ENCODE measurements around the gene CLDN14. TPM values are rescaled to one million over a fixed set of nuclear protein-coding genes. Genes with fewer than 3 reads are reported as not detected.

The CLDN14 gene
- polyA plus RNA-seq, 1 experiment: not detected

DNA sequence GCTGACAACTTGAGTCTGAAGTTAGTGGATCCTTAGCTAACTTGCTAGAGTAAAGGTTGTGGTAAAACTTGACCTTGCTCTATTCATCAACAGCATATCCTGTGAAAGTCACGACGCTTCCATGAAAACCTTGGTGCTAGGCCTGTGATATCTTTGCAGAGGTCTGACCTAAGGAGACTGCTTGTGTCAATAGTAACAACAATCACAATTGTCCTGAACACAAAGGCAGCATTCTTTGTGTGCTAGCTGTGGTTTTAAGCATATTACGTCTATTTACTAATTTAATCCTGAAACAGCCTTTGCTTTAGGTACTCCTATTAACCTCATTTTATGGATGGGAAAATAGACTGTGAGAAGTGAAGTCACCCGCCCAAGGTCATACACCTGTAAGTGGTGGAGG lies 2.8 kb upstream of the CLDN14 start:
- CTCF ChIA-PET: interaction anchor here (0.7 kb wide), 1 partner anchor 1192 kb away, joined by 4 read pairs; no protein-coding TSS in a partner anchor
- Histone ChIP-seq H3K27me3 (ENCODE audit: control insufficient read depth, insufficient read depth, low read length) (no peaks in the 10 kb centered on the region), H3K4me3 (ENCODE audit: low read depth, low read length) (no peak overlapping the region), H3K36me3 (ENCODE audit: control insufficient read depth, insufficient read depth, low read length) (no peaks in the 10 kb centered on the region)
- DNase-seq (ENCODE audit: low read depth): no peak
- POLR2A ChIA-PET: no interaction called here
- TF ChIP-seq CTCF (IDR thresholded peaks at IDR 0.05; ENCODE audit: insufficient read depth, low read depth, low read length): no peak

DNA sequence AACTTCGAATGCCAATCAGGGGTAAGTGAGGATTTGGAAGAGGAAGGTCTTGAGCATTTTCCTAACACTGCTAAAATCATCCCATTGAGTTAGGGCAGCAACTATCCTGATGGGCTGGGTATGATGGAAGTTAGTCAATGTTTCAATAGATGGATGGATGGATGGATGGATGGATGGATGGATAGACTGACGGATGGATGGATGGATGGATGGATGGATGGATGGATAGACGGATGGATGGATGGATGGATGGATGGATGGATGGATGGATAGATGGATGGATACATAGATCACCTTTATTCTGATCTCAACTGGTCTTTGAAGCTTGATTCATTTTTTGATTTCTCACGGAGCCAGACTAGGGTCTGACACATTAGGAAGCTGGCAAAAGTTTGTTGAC lies 2.3 kb upstream of the CLDN14 start:
- no peak for DNase-seq (ENCODE audit: low read depth)
- Histone ChIP-seq H3K27me3 (ENCODE audit: control insufficient read depth, insufficient read depth, low read length) (no peaks in the 10 kb centered on the region), H3K36me3 (ENCODE audit: control insufficient read depth, insufficient read depth, low read length) (no peaks in the 10 kb centered on the region), H3K4me3 (ENCODE audit: low read depth, low read length) (no peak overlapping the region)
- CTCF ChIA-PET: interaction anchor here (0.7 kb wide), 1 partner anchor 1192 kb away, joined by 4 read pairs; no protein-coding TSS in a partner anchor
- POLR2A ChIA-PET: no interaction called here
- TF ChIP-seq CTCF (IDR thresholded peaks at IDR 0.05; ENCODE audit: insufficient read depth, low read depth, low read length): no peak

DNA sequence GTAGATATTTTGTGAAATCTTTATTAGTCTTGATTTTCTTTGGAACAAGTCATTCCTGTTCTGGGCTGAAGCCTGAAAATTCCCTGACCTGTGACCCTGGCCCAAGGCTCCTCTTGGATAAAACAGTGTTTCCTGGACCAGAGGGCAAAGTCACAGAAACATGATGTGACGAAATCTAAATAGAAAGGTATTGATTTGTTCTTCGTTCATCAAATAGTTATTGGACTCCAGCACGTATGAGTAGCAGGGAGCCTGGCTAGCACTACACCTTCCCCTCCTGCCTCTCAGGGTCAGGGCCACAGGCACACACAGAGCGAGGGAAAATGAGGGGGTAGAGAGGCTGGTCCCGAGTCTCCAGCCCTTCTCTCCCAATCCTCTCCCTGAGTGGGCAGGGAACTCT lies 1.7 kb upstream of the CLDN14 start:
- no peak for TF ChIP-seq CTCF (IDR thresholded peaks at IDR 0.05; ENCODE audit: insufficient read depth, low read depth, low read length)
- POLR2A ChIA-PET: no interaction called here
- Histone ChIP-seq H3K36me3 (ENCODE audit: control insufficient read depth, insufficient read depth, low read length) (no peaks in the 10 kb centered on the region), H3K4me3 (ENCODE audit: low read depth, low read length) (no peak overlapping the region), H3K27me3 (ENCODE audit: control insufficient read depth, insufficient read depth, low read length) (no peaks in the 10 kb centered on the region)
- CTCF ChIA-PET: no interaction called here
- DNase-seq (ENCODE audit: low read depth): no peak

DNA sequence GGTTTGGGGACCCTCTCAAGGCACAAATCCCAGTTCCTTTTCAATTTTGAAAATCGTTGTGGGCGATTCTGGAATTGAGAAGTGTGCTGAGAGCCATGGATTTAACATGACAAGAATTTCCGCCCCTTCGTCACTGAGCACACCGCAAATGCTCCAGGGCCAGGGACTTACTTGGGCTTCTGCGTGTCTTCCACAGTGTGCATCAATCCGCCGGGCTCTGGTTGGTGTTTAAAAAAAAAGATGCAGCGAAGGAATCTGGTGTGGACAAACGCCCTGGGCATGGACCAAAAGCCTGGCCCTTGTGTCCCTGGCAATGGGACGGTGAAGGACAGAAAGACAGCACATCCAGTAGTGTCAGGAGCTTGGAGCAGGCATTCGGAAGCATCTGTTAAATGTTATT lies 696 bp upstream of the CLDN14 start:
- ChIA-PET POLR2A (no interaction called here), CTCF (interaction anchor here (0.9 to 1.1 kb wide), 2 partner anchors 23 to 59 kb away, joined by 3 to 4 read pairs; no protein-coding TSS in a partner anchor)
- Histone ChIP-seq H3K4me3 (ENCODE audit: low read depth, low read length) (no peak overlapping the region), H3K27me3 (ENCODE audit: control insufficient read depth, insufficient read depth, low read length) (no peaks in the 10 kb centered on the region), H3K36me3 (ENCODE audit: control insufficient read depth, insufficient read depth, low read length) (no peaks in the 10 kb centered on the region)
- DNase-seq (ENCODE audit: low read depth): no peak
- no peak for TF ChIP-seq CTCF (IDR thresholded peaks at IDR 0.05; ENCODE audit: insufficient read depth, low read depth, low read length)

DNA sequence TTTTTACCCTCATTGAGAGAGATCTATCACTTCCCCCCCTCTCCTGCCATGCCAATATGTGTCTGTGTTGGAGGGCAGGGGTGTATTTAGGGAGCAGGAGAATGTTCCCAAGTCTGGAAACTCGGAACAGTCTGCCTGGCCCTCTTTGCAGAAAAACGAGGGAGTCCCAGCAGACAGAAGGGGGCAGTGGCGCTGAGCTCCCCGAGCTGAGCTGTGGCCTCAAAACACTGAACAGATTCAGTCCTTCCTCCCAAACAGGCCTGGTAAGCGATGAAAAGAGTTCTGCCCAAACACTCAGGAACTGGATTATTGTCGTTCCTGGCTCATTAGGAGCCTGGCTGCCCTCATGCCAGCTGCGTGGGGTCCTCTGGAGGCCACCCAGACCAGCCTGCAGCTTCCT lies 981 bp downstream of the CLDN14 start:
- Histone ChIP-seq H3K36me3 (ENCODE audit: control insufficient read depth, insufficient read depth, low read length) (no peaks in the 10 kb centered on the region), H3K4me3 (ENCODE audit: low read depth, low read length) (no peak overlapping the region), H3K27me3 (ENCODE audit: control insufficient read depth, insufficient read depth, low read length) (no peaks in the 10 kb centered on the region)
- TF ChIP-seq CTCF (IDR thresholded peaks at IDR 0.05; ENCODE audit: insufficient read depth, low read depth, low read length): peak; percentile 48
- DNase-seq (ENCODE audit: low read depth): no peak
- ChIA-PET POLR2A (no interaction called here), CTCF (interaction anchor here (0.9 to 1.7 kb wide), 5 partner anchors 9 to 152 kb away, joined by 3 to 6 read pairs (median 4); no protein-coding TSS in a partner anchor)
